ENCODE measurements around the gene KLHDC1. TPM values are rescaled to one million over a fixed set of nuclear protein-coding genes. Genes with fewer than 3 reads are reported as not detected.
"Not testable (repeated sequence)": the region's sequence is repeated elsewhere in the genome, so short reads cannot be mapped to it uniquely, and the experiment has no call there.

Gene KLHDC1
- total RNA-seq, 1 donor from 2014 or later = 3.5 TPM

DNA sequence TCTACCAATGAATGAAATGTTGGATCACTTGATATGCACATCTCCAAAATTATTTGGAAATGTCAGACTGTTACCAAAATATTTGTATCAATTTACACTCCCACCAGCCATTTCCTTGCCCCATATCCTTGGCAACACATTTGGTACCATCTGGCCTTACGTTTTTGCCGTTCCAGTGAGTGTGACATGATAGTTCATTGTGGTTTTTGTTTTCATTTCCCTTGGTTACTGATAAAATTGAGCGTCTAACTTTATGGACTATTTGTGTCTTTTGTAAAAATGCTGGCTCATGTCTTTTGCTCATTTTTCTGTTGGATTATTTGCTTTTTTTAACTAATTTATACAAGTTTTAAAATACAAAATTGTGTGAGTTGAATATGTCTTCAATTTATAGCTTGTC is 11.0 kb downstream of the KLHDC1 start:
- H3K4me1 Mint-ChIP-seq (ENCODE audit: unreplicated experiment) = no peaks in the 10 kb centered on the region
- no peaks in the 10 kb centered on the region for H3K9me3 Mint-ChIP-seq
- TF ChIP-seq, protein P1, sequence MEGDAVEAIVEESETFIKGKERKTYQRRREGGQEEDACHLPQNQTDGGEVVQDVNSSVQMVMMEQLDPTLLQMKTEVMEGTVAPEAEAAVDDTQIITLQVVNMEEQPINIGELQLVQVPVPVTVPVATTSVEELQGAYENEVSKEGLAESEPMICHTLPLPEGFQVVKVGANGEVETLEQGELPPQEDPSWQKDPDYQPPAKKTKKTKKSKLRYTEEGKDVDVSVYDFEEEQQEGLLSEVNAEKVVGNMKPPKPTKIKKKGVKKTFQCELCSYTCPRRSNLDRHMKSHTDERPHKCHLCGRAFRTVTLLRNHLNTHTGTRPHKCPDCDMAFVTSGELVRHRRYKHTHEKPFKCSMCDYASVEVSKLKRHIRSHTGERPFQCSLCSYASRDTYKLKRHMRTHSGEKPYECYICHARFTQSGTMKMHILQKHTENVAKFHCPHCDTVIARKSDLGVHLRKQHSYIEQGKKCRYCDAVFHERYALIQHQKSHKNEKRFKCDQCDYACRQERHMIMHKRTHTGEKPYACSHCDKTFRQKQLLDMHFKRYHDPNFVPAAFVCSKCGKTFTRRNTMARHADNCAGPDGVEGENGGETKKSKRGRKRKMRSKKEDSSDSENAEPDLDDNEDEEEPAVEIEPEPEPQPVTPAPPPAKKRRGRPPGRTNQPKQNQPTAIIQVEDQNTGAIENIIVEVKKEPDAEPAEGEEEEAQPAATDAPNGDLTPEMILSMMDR (conservative IDR thresholded peaks at IDR 0.05) = no peak
- H3K4me3 Mint-ChIP-seq = no peak overlapping the region
- peaks cover 8% of the 10 kb centered on the region for H3K36me3 Mint-ChIP-seq
- H3K27me3 Mint-ChIP-seq = no peaks in the 10 kb centered on the region
- DNase-seq (ENCODE audit: extremely low spot score, unreplicated experiment) = no peak
- H3K27ac Mint-ChIP-seq = no peak overlapping the region

DNA sequence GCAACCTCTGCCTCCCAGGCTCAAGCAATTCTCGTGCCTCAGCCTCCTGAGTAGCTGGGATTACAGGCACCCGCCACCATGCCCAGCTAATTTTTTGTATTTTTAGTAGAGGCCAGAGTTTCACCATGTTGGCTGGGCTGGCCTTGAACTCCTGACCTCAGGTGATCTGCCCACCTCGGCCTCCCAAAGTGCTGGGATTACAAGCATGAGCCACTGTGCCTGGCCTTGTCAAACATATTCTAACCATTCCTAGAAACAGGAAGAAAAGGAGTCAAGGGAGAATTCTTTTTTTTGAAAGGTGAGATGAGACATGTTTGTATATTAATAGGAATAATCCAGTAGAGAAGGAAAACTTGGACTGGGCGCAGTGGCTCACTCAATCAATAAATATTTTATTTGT is 11.6 kb downstream of the KLHDC1 start:
- not testable (repeated sequence) for H3K4me3 Mint-ChIP-seq, H3K9me3 Mint-ChIP-seq

DNA sequence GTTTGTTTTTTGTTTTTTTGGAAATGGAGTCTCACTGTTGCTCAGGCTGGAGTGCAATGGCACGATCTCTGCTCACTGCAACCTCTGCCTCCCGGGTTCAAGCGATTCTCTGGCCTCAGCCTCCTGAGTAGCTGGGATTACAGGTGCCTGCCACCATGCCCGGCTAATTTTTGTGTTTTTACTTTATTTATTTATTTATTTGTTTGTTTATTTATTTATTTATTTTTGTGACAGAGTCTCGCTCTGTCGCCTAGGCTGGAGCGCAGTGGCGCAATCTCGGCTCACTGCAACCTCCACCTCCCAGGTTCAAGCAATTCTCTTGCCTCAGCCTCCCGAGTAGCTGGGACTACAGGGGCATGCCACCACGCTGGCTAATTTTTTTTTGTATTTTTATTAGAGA is 18.1 kb downstream of the KLHDC1 start:
- H3K36me3 Mint-ChIP-seq; H3K27ac Mint-ChIP-seq; H3K4me3 Mint-ChIP-seq; H3K4me1 Mint-ChIP-seq (ENCODE audit: unreplicated experiment); H3K27me3 Mint-ChIP-seq; DNase-seq (ENCODE audit: extremely low spot score, unreplicated experiment); H3K9me3 Mint-ChIP-seq: not testable (repeated sequence)

More for the DNA sequence above, 11.6 kb downstream of the KLHDC1 start:
- H3K27me3 Mint-ChIP-seq; H3K36me3 Mint-ChIP-seq; H3K4me1 Mint-ChIP-seq (ENCODE audit: unreplicated experiment); DNase-seq (ENCODE audit: extremely low spot score, unreplicated experiment); H3K27ac Mint-ChIP-seq: not testable (repeated sequence)

DNA sequence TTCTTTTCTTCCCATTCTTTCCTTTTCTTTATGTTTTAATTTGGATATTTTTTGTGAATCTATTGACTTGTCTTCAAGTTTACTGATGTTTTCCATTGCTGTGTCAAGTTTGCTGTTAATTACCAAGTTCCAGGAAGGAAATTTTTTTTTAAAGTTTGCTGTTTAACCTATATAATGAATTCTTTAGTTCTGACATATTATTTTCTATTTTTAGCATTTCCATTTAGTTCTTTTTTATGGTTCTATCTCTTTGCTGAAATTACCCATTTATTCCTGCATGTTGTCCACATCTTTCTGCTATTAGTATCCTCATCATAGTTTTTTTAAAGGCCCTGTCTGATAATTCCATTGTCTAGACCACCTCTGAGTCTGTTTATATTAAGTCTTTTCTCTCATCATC is 27.8 kb downstream of the KLHDC1 start:
- Mint-ChIP-seq H3K4me3 (no peak overlapping the region), H3K9me3 (no peaks in the 10 kb centered on the region), H3K27ac (no peak overlapping the region), H3K36me3 (no peaks in the 10 kb centered on the region), H3K4me1 (ENCODE audit: unreplicated experiment) (no peaks in the 10 kb centered on the region), H3K27me3 (no peaks in the 10 kb centered on the region)
- TF ChIP-seq, protein P1 (conservative IDR thresholded peaks at IDR 0.05) = no peak
- no peak for DNase-seq (ENCODE audit: extremely low spot score, unreplicated experiment)

DNA sequence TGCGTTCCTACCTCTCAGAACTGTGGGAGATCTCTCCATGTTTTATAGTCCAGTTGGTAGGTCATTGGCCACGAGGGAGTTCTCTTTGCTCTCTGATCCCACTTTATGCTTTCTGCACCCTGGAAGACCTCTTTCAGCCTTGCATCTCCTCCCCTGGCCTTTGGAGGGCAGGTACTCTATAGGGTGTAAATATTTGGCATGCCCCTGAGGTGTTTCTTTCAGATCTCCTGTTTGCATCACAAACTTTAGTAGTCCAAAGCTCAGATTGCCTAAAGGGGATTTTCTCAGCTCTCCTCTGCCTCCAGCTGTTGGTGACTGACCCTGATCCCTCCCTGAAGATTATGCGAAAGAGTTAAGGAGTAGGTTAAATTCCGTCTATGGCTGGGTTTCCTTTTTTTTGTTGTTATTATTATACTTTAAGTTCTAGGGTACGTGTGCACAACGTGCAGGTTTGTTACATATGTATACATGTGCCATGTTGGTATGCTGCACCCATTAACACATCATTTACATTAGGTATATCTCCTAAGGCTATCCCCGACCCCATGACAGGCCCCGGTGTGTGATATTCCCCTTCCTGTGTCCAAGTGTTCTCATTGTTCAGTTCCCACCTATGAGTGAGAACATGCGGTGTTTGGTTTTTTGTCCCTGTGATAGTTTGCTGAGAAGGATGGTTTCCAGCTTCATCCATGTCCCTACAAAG is 29.0 kb downstream of the KLHDC1 start:
- H3K9me3 Mint-ChIP-seq; H3K27ac Mint-ChIP-seq; H3K27me3 Mint-ChIP-seq; DNase-seq (ENCODE audit: extremely low spot score, unreplicated experiment); H3K36me3 Mint-ChIP-seq; H3K4me1 Mint-ChIP-seq (ENCODE audit: unreplicated experiment); H3K4me3 Mint-ChIP-seq: not testable (repeated sequence)

DNA sequence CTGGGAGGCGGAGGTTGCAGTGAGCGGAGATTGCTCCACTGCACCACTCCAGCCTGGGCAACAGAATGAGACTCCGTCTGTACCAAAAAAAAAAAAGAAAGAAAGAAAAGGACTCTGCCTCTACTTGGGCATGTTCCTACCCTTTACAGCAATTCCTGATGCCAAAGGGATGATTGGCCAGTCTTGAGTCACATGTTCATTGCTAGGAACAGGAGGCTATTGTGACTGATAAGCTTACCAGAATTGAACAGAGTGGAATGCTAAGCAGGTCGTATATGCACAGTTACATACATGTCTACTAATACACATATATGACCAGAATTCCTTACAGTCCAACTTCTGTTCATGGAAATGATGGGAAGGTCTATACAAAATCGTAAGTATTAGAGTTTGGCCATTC is 34.3 kb downstream of the KLHDC1 start:
- no peak for DNase-seq (ENCODE audit: extremely low spot score, unreplicated experiment)
- TF ChIP-seq, protein P1 (conservative IDR thresholded peaks at IDR 0.05) = no peak
- no peaks in the 10 kb centered on the region for H3K27me3 Mint-ChIP-seq
- H3K27ac Mint-ChIP-seq = no peak overlapping the region
- H3K36me3 Mint-ChIP-seq = no peaks in the 10 kb centered on the region
- H3K4me1 Mint-ChIP-seq (ENCODE audit: unreplicated experiment) = no peaks in the 10 kb centered on the region
- no peaks in the 10 kb centered on the region for H3K9me3 Mint-ChIP-seq
- H3K4me3 Mint-ChIP-seq = no peak overlapping the region

DNA sequence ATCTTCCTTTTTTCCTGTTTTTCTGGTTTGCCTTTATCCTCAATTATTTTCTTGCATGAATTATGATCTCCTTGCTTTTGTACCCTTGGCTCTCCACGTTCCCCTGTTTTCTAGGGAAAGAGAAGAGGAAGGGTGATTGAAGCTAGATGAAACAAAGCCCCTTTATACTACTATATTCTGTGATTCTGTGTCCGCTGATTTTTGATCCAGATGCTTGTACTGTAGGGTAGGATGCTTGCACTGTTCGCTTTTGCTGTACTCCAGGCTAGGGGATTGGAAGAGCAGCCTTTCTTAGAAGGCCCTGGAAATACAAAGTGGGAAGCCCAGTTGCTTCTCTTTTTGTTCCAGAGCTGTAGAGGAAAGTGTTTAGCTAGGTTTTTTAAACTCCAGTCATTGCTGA is 40.0 kb downstream of the KLHDC1 start:
- Mint-ChIP-seq H3K4me1 (ENCODE audit: unreplicated experiment) (no peaks in the 10 kb centered on the region), H3K36me3 (no peaks in the 10 kb centered on the region), H3K4me3 (no peak overlapping the region), H3K27me3 (no peaks in the 10 kb centered on the region), H3K9me3 (no peaks in the 10 kb centered on the region), H3K27ac (no peak overlapping the region)
- TF ChIP-seq, protein P1 (conservative IDR thresholded peaks at IDR 0.05) = no peak
- no peak for DNase-seq (ENCODE audit: extremely low spot score, unreplicated experiment)
